ENCODE measurements around the gene IFNLR1.

The IFNLR1 gene

DNA sequence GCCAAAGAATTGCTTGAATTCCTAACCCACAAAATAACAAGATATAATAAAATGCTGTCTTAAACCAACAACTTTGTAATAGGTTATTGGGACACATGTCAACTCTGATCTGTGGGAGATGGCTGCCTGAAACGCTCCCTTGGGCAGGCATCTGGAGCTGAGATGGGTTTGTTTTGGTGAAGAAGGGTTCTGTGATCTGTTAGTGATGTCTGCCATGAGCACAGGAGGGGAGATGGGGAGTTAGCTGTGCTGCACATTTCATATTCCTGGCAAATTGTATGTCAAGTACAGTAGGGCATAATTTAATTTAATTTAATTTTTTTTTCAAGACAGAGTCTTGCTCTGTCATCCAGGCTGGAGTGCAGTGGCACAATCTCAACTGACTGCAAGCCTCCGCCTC lies 34.2 kb upstream of the IFNLR1 start (continued):
- TF ChIP-seq SNAI2 (CRISPR knock-in tag; IDR thresholded peaks at IDR 0.05) (no peak), ISL1 (CRISPR knock-in tag; IDR thresholded peaks at IDR 0.05) (no peak), TCF4 (CRISPR knock-in tag; IDR thresholded peaks at IDR 0.05; ENCODE audit: borderline replicate concordance) (no peak)

DNA sequence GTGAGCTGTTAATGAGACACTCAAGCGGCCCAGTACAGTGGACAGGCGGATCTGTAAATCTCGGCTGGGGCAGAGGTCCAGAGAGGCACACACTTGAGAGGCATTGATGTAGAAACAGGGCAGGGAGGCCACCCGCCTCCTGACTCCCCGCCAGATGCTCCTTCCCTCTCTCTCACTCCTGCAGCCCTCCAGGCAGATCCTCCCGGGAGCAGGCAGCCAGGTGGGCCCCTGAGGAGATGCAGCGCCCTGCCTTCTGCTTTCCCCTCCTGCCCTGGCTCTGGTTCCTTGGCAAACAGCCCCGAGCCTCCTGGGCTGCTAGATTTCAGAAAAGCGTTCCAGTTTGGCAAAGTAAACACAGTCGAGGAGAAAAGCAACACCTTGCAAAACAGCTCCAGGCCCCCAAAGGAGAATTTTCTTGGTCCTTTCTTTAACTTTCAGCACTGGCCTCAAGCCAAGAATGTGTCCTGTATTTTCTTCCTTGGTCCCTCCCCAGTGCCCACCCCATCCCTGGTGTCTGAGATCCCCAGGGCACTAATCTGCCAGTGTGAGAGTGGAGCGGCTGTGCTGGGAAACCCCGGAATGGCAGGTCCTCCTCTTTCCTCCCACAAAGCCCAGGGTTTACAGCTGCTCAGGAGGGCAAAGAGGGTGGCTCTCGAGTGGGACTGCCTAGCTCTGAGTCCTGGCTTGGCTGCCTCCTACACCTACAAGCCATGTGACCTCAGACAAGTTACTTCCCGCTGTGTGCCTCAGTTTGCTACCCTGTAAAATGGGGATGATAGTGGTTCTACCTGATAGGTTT lies 29.4 kb upstream of the IFNLR1 start:
- peak; percentile 71 for ATAC-seq
- peak; percentile 61; the same call in 1 of the 2 replicates for TF ChIP-seq ZNF70 (CRISPR knock-in tag; IDR thresholded peaks at IDR 0.05)
- TF ChIP-seq ZNF8 (CRISPR knock-in tag; IDR thresholded peaks at IDR 0.05): no peak

- peak; percentile 59; the same call in 2 of the 3 replicates for ATAC-seq
- TF ChIP-seq ZFP3 (CRISPR knock-in tag; IDR thresholded peaks at IDR 0.05) (no peak), CREB5 (CRISPR knock-in tag; IDR thresholded peaks at IDR 0.05; ENCODE audit: low read depth) (no peak), OSR1 (CRISPR knock-in tag; IDR thresholded peaks at IDR 0.05) (no peak), GLIS3 (CRISPR knock-in tag; IDR thresholded peaks at IDR 0.05) (no peak), TOX (CRISPR knock-in tag; IDR thresholded peaks at IDR 0.05; ENCODE audit: borderline replicate concordance) (no peak), PPARA (CRISPR knock-in tag; IDR thresholded peaks at IDR 0.05; ENCODE audit: borderline replicate concordance) (no peak), ZFP30 (CRISPR knock-in tag; IDR thresholded peaks at IDR 0.05) (no peak), SNAI2 (CRISPR knock-in tag; IDR thresholded peaks at IDR 0.05) (no peak), ZC3H10 (CRISPR knock-in tag; IDR thresholded peaks at IDR 0.05) (no peak), TCF4 (CRISPR knock-in tag; IDR thresholded peaks at IDR 0.05; ENCODE audit: borderline replicate concordance) (no peak), BACH2 (CRISPR knock-in tag; IDR thresholded peaks at IDR 0.05; ENCODE audit: borderline replicate concordance) (no peak), CSDC2 (CRISPR knock-in tag; IDR thresholded peaks at IDR 0.05) (no peak), ZNF8 (CRISPR knock-in tag; IDR thresholded peaks at IDR 0.05) (no peak), ARNTL (CRISPR knock-in tag; IDR thresholded peaks at IDR 0.05; ENCODE audit: borderline replicate concordance, low read depth) (no peak)
- TF ChIP-seq, protein P1, sequence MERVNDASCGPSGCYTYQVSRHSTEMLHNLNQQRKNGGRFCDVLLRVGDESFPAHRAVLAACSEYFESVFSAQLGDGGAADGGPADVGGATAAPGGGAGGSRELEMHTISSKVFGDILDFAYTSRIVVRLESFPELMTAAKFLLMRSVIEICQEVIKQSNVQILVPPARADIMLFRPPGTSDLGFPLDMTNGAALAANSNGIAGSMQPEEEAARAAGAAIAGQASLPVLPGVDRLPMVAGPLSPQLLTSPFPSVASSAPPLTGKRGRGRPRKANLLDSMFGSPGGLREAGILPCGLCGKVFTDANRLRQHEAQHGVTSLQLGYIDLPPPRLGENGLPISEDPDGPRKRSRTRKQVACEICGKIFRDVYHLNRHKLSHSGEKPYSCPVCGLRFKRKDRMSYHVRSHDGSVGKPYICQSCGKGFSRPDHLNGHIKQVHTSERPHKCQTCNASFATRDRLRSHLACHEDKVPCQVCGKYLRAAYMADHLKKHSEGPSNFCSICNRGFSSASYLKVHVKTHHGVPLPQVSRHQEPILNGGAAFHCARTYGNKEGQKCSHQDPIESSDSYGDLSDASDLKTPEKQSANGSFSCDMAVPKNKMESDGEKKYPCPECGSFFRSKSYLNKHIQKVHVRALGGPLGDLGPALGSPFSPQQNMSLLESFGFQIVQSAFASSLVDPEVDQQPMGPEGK (CRISPR knock-in tag; IDR thresholded peaks at IDR 0.05; ENCODE audit: borderline replicate concordance): no peak
- TF ChIP-seq, protein P2, sequence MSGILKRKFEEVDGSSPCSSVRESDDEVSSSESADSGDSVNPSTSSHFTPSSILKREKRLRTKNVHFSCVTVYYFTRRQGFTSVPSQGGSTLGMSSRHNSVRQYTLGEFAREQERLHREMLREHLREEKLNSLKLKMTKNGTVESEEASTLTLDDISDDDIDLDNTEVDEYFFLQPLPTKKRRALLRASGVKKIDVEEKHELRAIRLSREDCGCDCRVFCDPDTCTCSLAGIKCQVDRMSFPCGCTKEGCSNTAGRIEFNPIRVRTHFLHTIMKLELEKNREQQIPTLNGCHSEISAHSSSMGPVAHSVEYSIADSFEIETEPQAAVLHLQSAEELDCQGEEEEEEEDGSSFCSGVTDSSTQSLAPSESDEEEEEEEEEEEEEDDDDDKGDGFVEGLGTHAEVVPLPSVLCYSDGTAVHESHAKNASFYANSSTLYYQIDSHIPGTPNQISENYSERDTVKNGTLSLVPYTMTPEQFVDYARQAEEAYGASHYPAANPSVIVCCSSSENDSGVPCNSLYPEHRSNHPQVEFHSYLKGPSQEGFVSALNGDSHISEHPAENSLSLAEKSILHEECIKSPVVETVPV (CRISPR knock-in tag; IDR thresholded peaks at IDR 0.05): no peak
- TF ChIP-seq, protein P3, sequence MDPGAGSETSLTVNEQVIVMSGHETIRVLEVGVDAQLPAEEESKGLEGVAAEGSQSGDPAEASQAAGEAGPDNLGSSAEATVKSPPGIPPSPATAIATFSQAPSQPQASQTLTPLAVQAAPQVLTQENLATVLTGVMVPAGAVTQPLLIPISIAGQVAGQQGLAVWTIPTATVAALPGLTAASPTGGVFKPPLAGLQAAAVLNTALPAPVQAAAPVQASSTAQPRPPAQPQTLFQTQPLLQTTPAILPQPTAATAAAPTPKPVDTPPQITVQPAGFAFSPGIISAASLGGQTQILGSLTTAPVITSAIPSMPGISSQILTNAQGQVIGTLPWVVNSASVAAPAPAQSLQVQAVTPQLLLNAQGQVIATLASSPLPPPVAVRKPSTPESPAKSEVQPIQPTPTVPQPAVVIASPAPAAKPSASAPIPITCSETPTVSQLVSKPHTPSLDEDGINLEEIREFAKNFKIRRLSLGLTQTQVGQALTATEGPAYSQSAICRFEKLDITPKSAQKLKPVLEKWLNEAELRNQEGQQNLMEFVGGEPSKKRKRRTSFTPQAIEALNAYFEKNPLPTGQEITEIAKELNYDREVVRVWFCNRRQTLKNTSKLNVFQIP (CRISPR knock-in tag; IDR thresholded peaks at IDR 0.05; ENCODE audit: borderline replicate concordance, low read depth): no peak
- TF ChIP-seq, protein P4, sequence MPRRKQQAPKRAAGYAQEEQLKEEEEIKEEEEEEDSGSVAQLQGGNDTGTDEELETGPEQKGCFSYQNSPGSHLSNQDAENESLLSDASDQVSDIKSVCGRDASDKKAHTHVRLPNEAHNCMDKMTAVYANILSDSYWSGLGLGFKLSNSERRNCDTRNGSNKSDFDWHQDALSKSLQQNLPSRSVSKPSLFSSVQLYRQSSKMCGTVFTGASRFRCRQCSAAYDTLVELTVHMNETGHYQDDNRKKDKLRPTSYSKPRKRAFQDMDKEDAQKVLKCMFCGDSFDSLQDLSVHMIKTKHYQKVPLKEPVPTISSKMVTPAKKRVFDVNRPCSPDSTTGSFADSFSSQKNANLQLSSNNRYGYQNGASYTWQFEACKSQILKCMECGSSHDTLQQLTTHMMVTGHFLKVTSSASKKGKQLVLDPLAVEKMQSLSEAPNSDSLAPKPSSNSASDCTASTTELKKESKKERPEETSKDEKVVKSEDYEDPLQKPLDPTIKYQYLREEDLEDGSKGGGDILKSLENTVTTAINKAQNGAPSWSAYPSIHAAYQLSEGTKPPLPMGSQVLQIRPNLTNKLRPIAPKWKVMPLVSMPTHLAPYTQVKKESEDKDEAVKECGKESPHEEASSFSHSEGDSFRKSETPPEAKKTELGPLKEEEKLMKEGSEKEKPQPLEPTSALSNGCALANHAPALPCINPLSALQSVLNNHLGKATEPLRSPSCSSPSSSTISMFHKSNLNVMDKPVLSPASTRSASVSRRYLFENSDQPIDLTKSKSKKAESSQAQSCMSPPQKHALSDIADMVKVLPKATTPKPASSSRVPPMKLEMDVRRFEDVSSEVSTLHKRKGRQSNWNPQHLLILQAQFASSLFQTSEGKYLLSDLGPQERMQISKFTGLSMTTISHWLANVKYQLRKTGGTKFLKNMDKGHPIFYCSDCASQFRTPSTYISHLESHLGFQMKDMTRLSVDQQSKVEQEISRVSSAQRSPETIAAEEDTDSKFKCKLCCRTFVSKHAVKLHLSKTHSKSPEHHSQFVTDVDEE (CRISPR knock-in tag; IDR thresholded peaks at IDR 0.05): no peak
These were observed 28.2 kb upstream of the IFNLR1 start for GRCh38 chr1:24215226-24215814.

Measured in SK-N-SH treated with all-trans-retinoic acid at 6 μM for 48 hours (cell line).